ENCODE measurements around the gene CHMP4A. TPM values are rescaled to one million over a fixed set of nuclear protein-coding genes. Genes with fewer than 3 reads are reported as not detected.

Gene CHMP4A
- total RNA-seq, 1 experiment from 2014 or later, result 34.6 TPM

GRCh38 chr14:24254630-24255392 is 41.5 kb upstream of the CHMP4A start:
- ChIA-PET CTCF (no interaction called here), RAD21 (ENCODE audit: low non-redundant PET in 1 of 2, low total read pairs in 2 of 2, uncharacterized antibody in 2 of 2, unreplicated experiment in 2 of 2) (no interaction called here), POLR2A (no interaction called here)
- Histone ChIP-seq H3K4me3 (replicated peaks in 1 of 2; ENCODE audit: low read depth in 1 of 2, low read length in 2 of 2) (no peak overlapping the region), H4K20me1 (ENCODE audit: insufficient read depth) (no peaks in the 10 kb centered on the region), H3K79me2 (ENCODE audit: insufficient read depth, low read length) (no peaks in the 10 kb centered on the region), H3K27me3 (ENCODE audit: insufficient read depth, low read length) (no peaks in the 10 kb centered on the region), H3K36me3 (ENCODE audit: control insufficient read depth in 1 of 2, insufficient read depth in 2 of 2, low read length in 2 of 2) (no peaks in the 10 kb centered on the region; a peak in 1 of 4 replicates), H2AFZ (ENCODE audit: low read depth, low read length, poor library complexity, severe bottlenecking) (no peak overlapping the region), H3K9me2 (ENCODE audit: insufficient read depth) (no peaks in the 10 kb centered on the region), H3K9ac (ENCODE audit: low read length) (no peak overlapping the region), H3K27ac (ENCODE audit: low read depth, low read length) (no peak overlapping the region), H3K4me1 (ENCODE audit: control insufficient read depth in 1 of 2, insufficient read depth in 2 of 2, low read length in 2 of 2) (peaks cover 10 to 17% of the 10 kb centered on the region in 2 experiments), H3K9me3 (ENCODE audit: control insufficient read depth in 1 of 2, insufficient read depth in 1 of 2, low read depth in 1 of 2, low read length in 2 of 2) (no peaks in the 10 kb centered on the region), H3K4me2 (ENCODE audit: low read length) (no peak overlapping the region)
- ATAC-seq (no peak), DNase-seq (ENCODE audit: low read depth, low spot score) (no peak)
- intact Hi-C loops (cut with micrococcal nuclease), result no loop called here
- no peak for TF ChIP-seq SRF (IDR thresholded peaks at IDR 0.05; ENCODE audit: low read depth)
- TF ChIP-seq EGR1 (IDR thresholded peaks at IDR 0.05; ENCODE audit: low read depth), result no peak
- no peak for TF ChIP-seq SIN3A (IDR thresholded peaks at IDR 0.05; ENCODE audit: low read depth)
- no peak for TF ChIP-seq TCF7L2 (IDR thresholded peaks at IDR 0.05; ENCODE audit: borderline replicate concordance, extremely low read depth, insufficient read depth, insufficient read length)
- no peak for TF ChIP-seq ATF3 (IDR thresholded peaks at IDR 0.05)
- no peak for TF ChIP-seq EZH2 (IDR thresholded peaks at IDR 0.05)
- no peak for TF ChIP-seq SP1 (IDR thresholded peaks at IDR 0.05; ENCODE audit: low read depth)
- TF ChIP-seq ZNF274 (IDR thresholded peaks at IDR 0.05; ENCODE audit: low read depth, low read length), result no peak
- TF ChIP-seq JUND (IDR thresholded peaks at IDR 0.05), result no peak
- TF ChIP-seq ELF1 (IDR thresholded peaks at IDR 0.05; ENCODE audit: borderline replicate concordance, low read depth), result no peak
- no peak for TF ChIP-seq CBX3 (IDR thresholded peaks at IDR 0.05; ENCODE audit: low read depth)
- no peak for TF ChIP-seq POLR2A (IDR thresholded peaks at IDR 0.05; ENCODE audit: borderline replicate concordance, extremely low read depth, insufficient read depth, insufficient read length)
- BruUV-seq (replicated peaks), result no TSS peak

- no peak overlapping the region for H3K4me3 ChIP-seq (replicated peaks in 1 of 2; ENCODE audit: low read depth in 1 of 2, low read length in 2 of 2)
- TF ChIP-seq ZBTB33 (IDR thresholded peaks at IDR 0.05; ENCODE audit: extremely low read depth, insufficient replicate concordance, low read length) (no peak), JUND (IDR thresholded peaks at IDR 0.05) (no peak), ELF1 (IDR thresholded peaks at IDR 0.05; ENCODE audit: borderline replicate concordance, low read depth) (no peak), EZH2 (IDR thresholded peaks at IDR 0.05) (no peak), CBX3 (IDR thresholded peaks at IDR 0.05; ENCODE audit: low read depth) (no peak), MAX (IDR thresholded peaks at IDR 0.05) (no peak), SP1 (IDR thresholded peaks at IDR 0.05; ENCODE audit: low read depth) (no peak), YY1 (IDR thresholded peaks at IDR 0.05; ENCODE audit: extremely low read depth, insufficient replicate concordance, low read depth, low read length) (no peak), EGR1 (IDR thresholded peaks at IDR 0.05; ENCODE audit: low read depth) (no peak), TCF7L2 (IDR thresholded peaks at IDR 0.05; ENCODE audit: borderline replicate concordance, extremely low read depth, insufficient read depth, insufficient read length) (no peak), SIN3A (IDR thresholded peaks at IDR 0.05; ENCODE audit: low read depth) (no peak)
- H3K9me2 ChIP-seq (ENCODE audit: insufficient read depth), result no peaks in the 10 kb centered on the region
- POLR2A ChIA-PET, result no interaction called here
- CTCF ChIA-PET, result no interaction called here
- ATAC-seq, result no peak
- no peak overlapping the region for H3K9ac ChIP-seq (ENCODE audit: low read length)
- no peaks in the 10 kb centered on the region for H3K9me3 ChIP-seq (ENCODE audit: control insufficient read depth in 1 of 2, insufficient read depth in 1 of 2, low read depth in 1 of 2, low read length in 2 of 2)
- DNase-seq (ENCODE audit: low read depth, low spot score), result no peak
- intact Hi-C loops (cut with micrococcal nuclease), result no loop called here
- RAD21 ChIA-PET (ENCODE audit: low non-redundant PET in 1 of 2, low total read pairs in 2 of 2, uncharacterized antibody in 2 of 2, unreplicated experiment in 2 of 2), result no interaction called here
- peaks cover 4 to 8% of the 10 kb centered on the region in 2 experiments for H3K4me1 ChIP-seq (ENCODE audit: control insufficient read depth in 1 of 2, insufficient read depth in 2 of 2, low read length in 2 of 2)
- no peak overlapping the region for H3K27ac ChIP-seq (ENCODE audit: low read depth, low read length)
- H3K27me3 ChIP-seq (ENCODE audit: insufficient read depth, low read length), result no peaks in the 10 kb centered on the region
- no peaks in the 10 kb centered on the region for H4K20me1 ChIP-seq (ENCODE audit: insufficient read depth)
- no TSS peak for BruUV-seq (replicated peaks)
- H3K79me2 ChIP-seq (ENCODE audit: insufficient read depth, low read length), result no peaks in the 10 kb centered on the region
- no peak overlapping the region for H3K4me2 ChIP-seq (ENCODE audit: low read length)
- H3K36me3 ChIP-seq (ENCODE audit: control insufficient read depth in 1 of 2, insufficient read depth in 2 of 2, low read length in 2 of 2), result no peaks in the 10 kb centered on the region; a peak in 1 of 4 replicates
- no peak overlapping the region for H2AFZ ChIP-seq (ENCODE audit: low read depth, low read length, poor library complexity, severe bottlenecking)
Measured at GRCh38 chr14:24253936-24254335, 40.6 kb upstream of the CHMP4A start.

Data from HCT116 (cell line).